Suppressor macrophage treated with lipopolysaccharide for 4 hours (primary cell): ENCODE results near the gene CP.
A peak's percentile ranks its signal among the peaks of the same experiment; 100 is the strongest.

ENCODE experiments used
- DNase-seq: peaks from one replicate; pipeline ENCODE4 v3.0.0-alpha.2; 2020

CP gene

DNA sequence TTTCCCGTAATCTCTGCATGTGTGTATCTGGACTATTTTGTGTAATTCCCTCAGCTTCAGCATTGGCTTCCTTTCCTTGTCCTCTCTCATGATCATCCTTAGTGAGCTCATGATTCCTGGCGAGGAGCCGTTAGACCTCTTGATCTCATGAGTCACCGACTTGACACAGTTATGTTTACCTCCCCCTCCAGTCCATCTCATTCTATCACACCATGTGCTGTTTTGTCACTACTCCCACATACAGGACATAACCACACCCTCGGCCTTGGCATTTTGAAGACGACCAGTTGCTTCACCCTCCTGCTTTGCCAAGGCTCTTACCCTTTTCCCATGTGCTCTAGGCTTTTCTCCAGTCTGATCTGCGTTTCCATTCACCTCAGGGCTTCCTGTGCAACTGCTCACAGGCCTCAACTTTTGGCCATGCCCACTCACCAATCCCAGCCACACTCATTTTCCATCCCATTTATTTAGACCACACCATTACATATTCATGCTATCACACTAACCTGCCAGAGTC lies 41.5 kb downstream of the CP start:
- DNase-seq, result peak; percentile 93

DNA sequence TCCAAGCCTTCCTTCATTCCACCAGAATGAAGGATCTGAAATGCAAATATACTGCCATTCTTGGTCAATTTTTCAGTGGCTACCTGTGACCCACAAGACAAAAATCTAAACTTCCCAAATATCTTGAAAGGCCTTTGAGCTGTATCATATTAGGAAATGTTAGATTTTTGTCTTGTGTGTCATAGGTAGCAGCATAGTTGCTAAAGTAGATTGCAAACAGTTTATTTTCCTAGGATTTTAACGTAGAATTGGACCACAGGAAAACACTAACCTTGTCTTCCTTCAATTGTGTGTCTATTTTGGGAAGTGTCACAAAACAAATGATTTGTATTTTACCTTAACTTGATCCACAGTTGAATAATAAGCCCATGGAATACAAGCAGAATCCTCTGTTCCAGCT lies 42.4 kb downstream of the CP start:
- no peak for DNase-seq

DNA sequence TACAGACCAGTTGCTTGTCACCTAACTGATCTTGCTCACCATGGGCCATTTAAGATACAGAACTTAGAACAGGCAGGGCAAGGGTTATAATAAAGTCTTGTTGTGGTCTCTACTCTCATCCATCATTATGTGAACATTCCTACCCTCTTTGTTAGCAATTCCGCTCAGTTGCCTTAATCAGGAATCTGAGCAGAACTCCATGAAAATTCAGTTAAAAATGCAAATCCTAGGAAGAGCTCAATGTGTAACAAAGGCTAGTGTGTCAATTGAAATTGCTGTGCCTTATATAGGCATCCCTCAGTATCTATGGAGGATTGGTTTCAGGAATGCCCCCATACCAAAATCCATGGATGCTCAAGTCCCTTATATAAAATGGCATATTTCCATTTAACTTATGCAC lies 44.5 kb downstream of the CP start:
- DNase-seq, result no peak

DNA sequence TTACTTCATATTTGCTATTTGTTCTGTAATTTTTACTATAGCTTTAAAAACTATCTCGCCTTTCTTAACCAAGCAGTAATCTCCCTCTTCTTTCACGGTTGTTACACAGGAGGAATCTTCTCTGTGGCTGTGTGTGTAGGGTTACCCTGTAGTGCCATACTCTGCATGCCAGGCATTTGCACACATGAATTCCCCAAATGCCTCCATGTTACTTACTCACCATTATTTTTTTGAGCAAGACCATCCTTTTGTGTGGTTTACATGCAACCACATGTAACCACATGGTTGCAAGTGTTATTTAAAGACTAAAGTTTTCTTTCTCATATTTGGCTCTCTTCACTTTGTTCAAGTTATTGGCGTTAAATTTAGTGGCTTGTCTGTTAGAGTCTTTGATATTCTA lies 46.7 kb downstream of the CP start:
- no peak for DNase-seq

GRCh38 chr3:149170672-149171071 lies 51.0 kb downstream of the CP start:
- no peak for DNase-seq

DNA sequence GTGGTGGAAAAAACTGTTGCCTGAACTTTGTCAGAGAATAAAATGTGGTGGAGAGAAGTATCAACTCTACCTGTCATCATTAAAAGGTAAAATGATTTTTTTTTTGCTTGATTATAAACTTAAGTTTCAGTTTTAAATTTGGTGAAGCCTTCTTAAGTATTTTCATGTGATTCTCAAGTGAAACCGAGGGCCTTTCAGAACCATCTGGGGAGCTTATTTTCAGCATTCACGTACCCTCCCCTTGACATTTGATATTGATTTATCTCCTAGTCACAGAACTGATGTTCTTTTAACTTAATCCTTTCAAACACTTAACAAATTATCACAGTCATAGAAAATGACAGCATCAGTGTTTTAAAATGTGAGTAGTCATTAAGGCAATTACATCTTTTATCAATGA lies 53.7 kb downstream of the CP start:
- DNase-seq, result no peak

- DNase-seq, result no peak
Measured at GRCh38 chr3:149163066-149163465, 58.6 kb downstream of the CP start.

DNA sequence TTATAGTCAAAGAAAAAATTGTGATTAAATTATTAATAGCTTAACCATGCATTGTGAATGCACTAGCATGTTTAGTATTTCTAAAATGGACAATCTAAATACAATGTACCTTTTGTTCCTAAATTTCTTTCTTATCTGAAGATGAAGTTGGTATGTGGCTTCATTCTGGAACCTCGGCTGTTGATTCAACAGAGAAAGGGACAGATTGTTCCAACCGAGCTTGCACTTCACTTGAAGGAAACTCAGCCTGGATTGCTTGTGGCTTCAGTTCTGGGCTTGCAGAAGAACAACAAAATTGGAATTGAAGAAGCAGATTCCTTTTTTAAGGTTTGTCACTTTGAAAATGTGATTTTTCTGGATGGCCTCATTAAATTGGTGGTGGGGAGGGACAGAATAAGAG lies 59.6 kb downstream of the CP start:
- DNase-seq, result no peak

- no peak for DNase-seq
Measured at GRCh38 chr3:149160754-149161300, 60.8 kb downstream of the CP start.

GRCh38 chr3:149153402-149153801 lies 68.2 kb downstream of the CP start:
- DNase-seq, result no peak

GRCh38 chr3:149152420-149152819 lies 69.2 kb downstream of the CP start:
- peak; percentile 17 for DNase-seq

DNA sequence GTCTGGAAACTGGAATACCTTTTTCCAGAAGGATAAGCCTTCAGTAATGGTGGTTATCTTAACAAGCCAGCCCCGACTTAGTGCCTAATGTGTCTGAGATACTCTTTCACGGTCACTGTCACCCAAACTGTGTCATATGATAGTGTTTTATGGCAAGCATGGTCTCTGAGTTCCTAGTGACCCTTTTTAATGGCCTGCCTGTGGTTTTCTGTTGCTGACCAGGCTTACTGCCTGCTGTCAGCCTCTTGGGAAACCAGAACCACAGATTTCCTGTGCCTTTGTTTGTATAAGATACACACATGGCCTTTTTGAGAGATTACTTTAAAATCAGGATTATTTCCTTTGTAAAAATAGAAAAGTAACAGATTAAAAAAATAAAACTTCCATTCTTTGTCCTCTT lies 69.8 kb downstream of the CP start:
- DNase-seq, result peak; percentile 71

GRCh38 chr3:149150436-149150835 lies 71.2 kb downstream of the CP start:
- DNase-seq, result no peak

DNA sequence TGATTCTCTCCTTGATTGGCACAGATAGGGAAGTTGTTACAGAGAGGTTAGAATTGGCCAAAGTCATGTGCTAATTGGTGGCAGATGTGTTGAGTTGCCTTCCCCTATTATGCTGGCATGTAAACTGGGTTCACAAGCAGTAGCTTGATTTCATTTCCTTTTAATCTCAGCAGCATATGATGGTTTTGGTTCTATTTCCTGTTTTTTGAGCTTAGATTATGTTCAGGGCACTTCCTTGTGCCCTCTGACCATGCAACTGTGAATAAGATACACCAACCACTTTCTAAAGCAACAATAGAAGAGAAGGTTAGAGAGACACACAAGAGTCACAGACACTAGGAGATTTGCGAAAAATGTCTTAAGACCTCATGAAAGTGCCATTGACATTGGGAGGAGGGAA lies 75.7 kb downstream of the CP start:
- DNase-seq, result peak; percentile 91

GRCh38 chr3:149145356-149145755 lies 76.3 kb downstream of the CP start:
- DNase-seq, result peak; percentile 88

DNA sequence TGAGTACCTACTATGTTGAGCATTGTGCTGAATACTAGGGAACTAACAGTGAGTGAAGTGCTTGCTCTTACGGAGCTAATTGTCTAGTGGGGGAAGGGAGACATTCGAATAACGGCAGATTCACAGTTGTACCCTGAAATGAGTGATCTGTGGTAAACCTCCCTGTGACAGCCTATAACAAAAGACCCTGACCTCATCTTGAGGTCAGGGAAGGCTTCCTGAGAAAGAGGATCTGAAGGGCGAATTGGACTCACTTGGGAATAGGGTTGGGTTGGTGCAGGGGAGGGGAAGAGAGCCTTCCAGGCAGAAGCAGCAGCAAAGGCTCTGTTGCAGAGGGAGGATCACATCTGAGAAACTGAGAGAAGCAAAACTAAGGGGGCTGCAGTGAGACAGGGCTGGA lies 78.9 kb downstream of the CP start:
- peak; percentile 38 for DNase-seq

- no peak for DNase-seq
Measured at GRCh38 chr3:149134575-149134974, 87.1 kb downstream of the CP start.

- no peak for DNase-seq
Measured at GRCh38 chr3:149131589-149131988, 90.0 kb downstream of the CP start.

- DNase-seq, result peak; percentile 97
Measured at GRCh38 chr3:149129326-149130205, 92.1 kb downstream of the CP start, which contains the start of gene HPS3. Gene HPS3 (plus strand): TSS chr3:149129638. CDS start chr3:149129724, 86 bp downstream.

- peak; percentile 13 for DNase-seq
Measured at GRCh38 chr3:149128821-149129220, 92.8 kb downstream of the CP start.

GRCh38 chr3:149122721-149123578 lies 98.7 kb downstream of the CP start:
- peak; percentile 47 for DNase-seq
